Gastroesophageal sphincter (tissue), 3 donors: Measurements from ENCODE around the gene FAM111A.

Experiments used
- CTCF ChIP-seq, 4 experiments: fragments of 200-600 bp in 2 of 4; fragments of 450-650 bp in 2 of 4; sonication (generic) in 1 of 4; IDR thresholded peaks; one replicate each; pipeline ENCODE4 v1.5.1; 2017 to 2019; ENCODE audit warnings: antibody characterized with exemption in 4 of 4, mild to moderate bottlenecking in 2 of 4, moderate library complexity in 2 of 4
- EP300 ChIP-seq: sonication (generic); formaldehyde crosslinking; IDR thresholded peaks from one replicate; pipeline ENCODE4 v1.6.1; 2017; ENCODE audit warnings: antibody characterized with exemption, mild to moderate bottlenecking
- POLR2A ChIP-seq, 2 donors: fragments of 450-650 bp; IDR thresholded peaks; one replicate each; pipeline ENCODE4 v1.6.1; 2017; ENCODE audit warnings: antibody characterized with exemption in 2 of 2, mild to moderate bottlenecking in 2 of 2, moderate library complexity in 1 of 2

DNA sequence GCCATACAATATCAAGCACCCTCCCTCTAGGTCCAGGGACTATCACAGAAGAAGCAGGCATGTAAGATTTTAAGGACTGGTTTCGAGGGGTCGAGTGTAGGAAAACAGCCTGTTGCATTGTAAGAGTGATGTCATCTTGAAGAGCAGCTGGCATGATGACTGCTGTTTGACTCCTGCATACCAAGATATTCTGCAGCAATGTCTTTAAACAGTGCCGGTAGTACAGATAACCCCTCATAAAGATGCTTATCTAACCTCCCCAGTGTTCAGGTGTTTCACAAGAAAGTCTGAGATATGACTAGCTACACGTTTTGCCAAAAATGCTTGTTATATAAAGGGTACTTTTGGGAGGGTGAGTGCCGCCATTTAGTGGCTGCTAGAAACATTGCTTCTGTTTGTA is 12.0 kb downstream of the FAM111A start:
- TF ChIP-seq CTCF (IDR thresholded peaks at IDR 0.05) (no peak), POLR2A (IDR thresholded peaks at IDR 0.05) (no peak), EP300 (no peak)
